Lower leg skin (tissue), 3 donors: ENCODE measurements around the gene NUBP1.

Experiments used
- CTCF ChIP-seq, 3 donors: fragments of 450-650 bp; IDR thresholded peaks; one replicate each; pipeline ENCODE4 v1.5.1; 2016; ENCODE audit warnings: antibody characterized with exemption in 3 of 3, mild to moderate bottlenecking in 3 of 3, moderate library complexity in 2 of 3
- POLR2A ChIP-seq, 2 donors: fragments of 450-650 bp; IDR thresholded peaks; one replicate each; pipeline ENCODE4 v1.6.1; 2016 to 2017; ENCODE audit warnings: antibody characterized with exemption in 2 of 2, mild to moderate bottlenecking in 1 of 2, moderate library complexity in 1 of 2

- no peak for TF ChIP-seq POLR2A (IDR thresholded peaks at IDR 0.05)
- no peak for TF ChIP-seq CTCF (IDR thresholded peaks at IDR 0.05)
Measured at GRCh38 chr16:10765772-10766171, 22.1 kb downstream of the NUBP1 start.
